H9 (cell line): ENCODE results near the gene ABHD17B. TPM values are rescaled to one million over a fixed set of nuclear protein-coding genes. Genes with fewer than 3 reads are reported as not detected.

Source experiments
- DNase-seq: peaks from one replicate; pipeline ENCODE4 v3.0.0-alpha.2; 2017
- H2AFZ ChIP-seq: one replicate; pipeline ENCODE4 v1.6.1; 2013; ENCODE audit warnings: mild to moderate bottlenecking, low read length, control low read depth, moderate library complexity
- H2AK5ac ChIP-seq: 2 replicates; pipeline ENCODE4 v1.6.1; 2013; ENCODE audit warnings: low read length, control low read depth, mixed read lengths; ENCODE audit not compliant: insufficient read length
- H2BK120ac ChIP-seq: one replicate; pipeline ENCODE4 v1.6.1; 2013; ENCODE audit warnings: low read depth, mild to moderate bottlenecking, low read length, control low read depth, inconsistent platforms; ENCODE audit not compliant: poor library complexity, severe bottlenecking
- H2BK12ac ChIP-seq: 2 replicates; pipeline ENCODE4 v1.6.1; 2013; ENCODE audit warnings: low read length, control low read depth, mixed read lengths, low read depth; ENCODE audit not compliant: insufficient read length
- H2BK15ac ChIP-seq: 2 replicates; pipeline ENCODE4 v1.6.1; 2013; ENCODE audit warnings: low read depth, low read length, control low read depth
- H2BK20ac ChIP-seq: one replicate; pipeline ENCODE4 v1.6.1; 2013; ENCODE audit warnings: low read depth, mild to moderate bottlenecking, low read length, control low read depth, inconsistent platforms; ENCODE audit not compliant: poor library complexity, severe bottlenecking
- H2BK5ac ChIP-seq: 2 replicates; pipeline ENCODE4 v1.6.1; 2013; ENCODE audit warnings: low read length, control low read depth, mixed read lengths; ENCODE audit not compliant: insufficient read length
- H3K14ac ChIP-seq: 2 replicates; pipeline ENCODE4 v1.6.1; 2013; ENCODE audit warnings: low read length, control low read depth; ENCODE audit not compliant: insufficient read depth
- H3K18ac ChIP-seq: 2 replicates; pipeline ENCODE4 v1.6.1; 2013; ENCODE audit warnings: low read depth, mild to moderate bottlenecking, mixed read lengths, low read length, control low read depth; ENCODE audit not compliant: insufficient read length
- H3K23ac ChIP-seq: 2 replicates; pipeline ENCODE4 v1.6.1; 2013; ENCODE audit warnings: low read length, control low read depth, mixed read lengths, low read depth; ENCODE audit not compliant: insufficient read length
- H3K23me2 ChIP-seq: 2 replicates; pipeline ENCODE4 v1.6.1; 2013; ENCODE audit warnings: low read depth, mild to moderate bottlenecking, mixed read lengths, low read length, control low read depth; ENCODE audit not compliant: insufficient read length, poor library complexity, severe bottlenecking
- H3K27ac ChIP-seq: 2 replicates; pipeline ENCODE4 v1.5.1; 2013; ENCODE audit warnings: low read length, control low read depth, mixed read lengths, low read depth; ENCODE audit not compliant: insufficient read length
- H3K27me3 ChIP-seq: 2 replicates; pipeline ENCODE4 v1.6.1; 2013; ENCODE audit warnings: low read length, control low read depth, inconsistent platforms; ENCODE audit not compliant: insufficient read depth
- H3K4ac ChIP-seq: 2 replicates; pipeline ENCODE4 v1.6.1; 2013; ENCODE audit warnings: low read depth, mild to moderate bottlenecking, control low read depth, inconsistent platforms, low read length, moderate library complexity
- H3K4me1 ChIP-seq: 2 replicates; pipeline ENCODE4 v1.6.1; 2013; ENCODE audit warnings: low read length, control low read depth, inconsistent platforms; ENCODE audit not compliant: insufficient read depth
- H3K4me2 ChIP-seq: 2 replicates; pipeline ENCODE4 v1.6.1; 2013; ENCODE audit warnings: low read length, control low read depth, mixed read lengths; ENCODE audit not compliant: insufficient read length, insufficient read depth
- H3K56ac ChIP-seq: 2 replicates; pipeline ENCODE4 v1.6.1; 2013; ENCODE audit warnings: low read depth, mild to moderate bottlenecking, mixed read lengths, low read length, control low read depth; ENCODE audit not compliant: insufficient read length
- H3K79me1 ChIP-seq: 2 replicates; pipeline ENCODE4 v1.6.1; 2013; ENCODE audit warnings: low read depth, mild to moderate bottlenecking, moderate library complexity, low read length, control low read depth, inconsistent platforms; ENCODE audit not compliant: insufficient read depth, poor library complexity, severe bottlenecking
- H3K79me2 ChIP-seq: 2 replicates; pipeline ENCODE4 v1.6.1; 2013; ENCODE audit warnings: low read length, control low read depth, inconsistent platforms; ENCODE audit not compliant: insufficient read depth
- H3K9ac ChIP-seq: 2 replicates; pipeline ENCODE4 v1.6.1; 2013; ENCODE audit warnings: low read length, control low read depth, mixed read lengths; ENCODE audit not compliant: insufficient read length; ENCODE audit errors: extremely low read depth
- H3K9me3 ChIP-seq: one replicate; pipeline ENCODE4 v1.6.1; 2013; ENCODE audit warnings: low read depth, low read length, inconsistent platforms; ENCODE audit not compliant: control insufficient read depth
- H3T11ph ChIP-seq: one replicate; pipeline ENCODE4 v1.6.1; 2013; ENCODE audit warnings: mild to moderate bottlenecking, low read length, control low read depth, inconsistent platforms
- H4K20me1 ChIP-seq: one replicate; pipeline ENCODE4 v1.6.1; 2013; ENCODE audit not compliant: control insufficient read depth, insufficient read length, insufficient read depth
- H4K5ac ChIP-seq: 2 replicates; pipeline ENCODE4 v1.6.1; 2013; ENCODE audit warnings: low read depth, mild to moderate bottlenecking, mixed read lengths, low read length, control low read depth; ENCODE audit not compliant: insufficient read length
- H4K8ac ChIP-seq: replicated peaks from 2 replicates; pipeline ENCODE4 v1.6.1; 2013; ENCODE audit warnings: low read length, control low read depth, mixed read lengths, low read depth; ENCODE audit not compliant: insufficient read length
- H4K91ac ChIP-seq: 2 replicates; pipeline ENCODE4 v1.6.1; 2013; ENCODE audit warnings: low read depth, mild to moderate bottlenecking, moderate library complexity, mixed read lengths, low read length, control low read depth; ENCODE audit not compliant: insufficient read length
- H3K27ac Mint-ChIP-seq, 3 experiments: 2 replicates in 2 of 3; 3 replicates in 1 of 3; pipeline ENCODE4 v1.8.0; 2020 to 2021; ENCODE audit warnings: mixed read lengths in 3 of 3, mild to moderate bottlenecking in 1 of 3, moderate library complexity in 1 of 3
- H3K27me3 Mint-ChIP-seq: 2 replicates; pipeline ENCODE4 v1.8.0; 2021; ENCODE audit warnings: low read depth, mild to moderate bottlenecking, moderate library complexity, mixed read lengths
- H3K36me3 Mint-ChIP-seq, 3 experiments: 2 replicates in 2 of 3; 3 replicates in 1 of 3; pipeline ENCODE4 v1.8.0; 2020 to 2021; ENCODE audit warnings: low read depth in 3 of 3, mixed read lengths in 3 of 3; ENCODE audit not compliant: insufficient read depth in 1 of 3
- H3K4me1 Mint-ChIP-seq, 2 experiments: 2 replicates each; pipeline ENCODE4 v1.8.0; 2020; ENCODE audit warnings: mixed read lengths in 2 of 2
- H3K4me3 Mint-ChIP-seq, 2 experiments: 2 replicates in 1 of 2; 3 replicates in 1 of 2; pipeline ENCODE4 v1.8.0; 2020 to 2021; ENCODE audit warnings: mild to moderate bottlenecking in 2 of 2, mixed read lengths in 2 of 2, moderate library complexity in 1 of 2
- H3K9me3 Mint-ChIP-seq, 2 experiments: 2 replicates in 1 of 2; 3 replicates in 1 of 2; pipeline ENCODE4 v1.8.0; 2020; ENCODE audit warnings: mild to moderate bottlenecking in 2 of 2, mixed read lengths in 2 of 2, moderate library complexity in 1 of 2
- CTCF ChIP-seq: fragments of 200-600 bp; sonication (generic); conservative IDR thresholded peaks from 3 replicates; pipeline ENCODE4 v1.8.0; 2021; ENCODE audit warnings: antibody characterized with exemption, mild to moderate bottlenecking
- WGBS: extraction: QIAGEN DNeasy Blood & Tissue Kit; methylation state at CpG from one replicate; pipeline ENCODE4 v1.1.7; 2013; ENCODE audit warnings: missing lambda C conversion rate, low lambda C conversion rate, mixed read lengths; ENCODE audit not compliant: insufficient read length; ENCODE audit errors: extremely low coverage; 5-methylcytosine and 5-hydroxymethylcytosine counted together
- total RNA-seq: library from RNA; stranded (reverse); gene quantifications from 2 replicates; pipeline ENCODE4 v1.2.1, GENCODE V29; 2021

ABHD17B gene
- total RNA-seq, 1 experiment from 2014 or later: 67.6 TPM

DNA sequence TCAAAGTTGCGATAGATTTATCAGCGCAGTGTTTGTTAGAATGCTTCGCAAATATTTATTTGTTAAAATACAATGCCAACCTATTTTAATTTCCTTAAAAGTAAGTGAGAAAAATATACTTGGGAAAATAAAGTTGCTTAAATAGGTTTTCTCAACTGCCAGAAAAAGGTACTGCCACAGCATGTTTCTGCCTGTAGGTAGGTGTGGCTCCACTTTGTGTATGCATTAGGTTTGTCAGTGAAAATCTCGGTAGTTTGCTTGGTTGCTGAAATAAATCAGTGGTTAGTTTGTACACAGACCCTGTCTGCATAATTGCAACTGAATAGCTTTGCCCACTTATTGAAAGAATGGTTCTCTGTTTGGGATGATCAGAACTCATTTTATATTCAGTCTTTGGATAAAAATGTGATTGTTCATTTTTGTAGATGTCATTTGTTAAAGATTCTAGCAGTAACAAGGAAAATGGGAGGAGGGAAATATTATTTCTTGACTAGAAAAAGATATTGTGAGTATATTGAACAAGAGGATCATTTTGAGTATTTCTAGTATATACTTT, 26.2 kb upstream of the ABHD17B start:
- no peak overlapping the region for H2BK12ac ChIP-seq
- no peaks in the 10 kb centered on the region for H3K27me3 ChIP-seq
- H3K27ac ChIP-seq: no peak overlapping the region
- H2BK15ac ChIP-seq: no peak overlapping the region
- Mint-ChIP-seq H3K9me3 (no peaks in the 10 kb centered on the region), H3K4me3 (no peak overlapping the region), H3K27me3 (no peaks in the 10 kb centered on the region), H3K4me1 (peaks cover 16 to 35% of the 10 kb centered on the region in 2 experiments), H3K27ac (peak overlapping the region in 2 of 3 experiments; percentile 52 to 71; a peak in 3 of 7 replicates), H3K36me3 (peaks cover 2 to 7% (median 6%) of the 10 kb centered on the region in 3 experiments; a peak in 6 of 7 replicates)
- no peak overlapping the region for H3K23ac ChIP-seq
- WGBS: no CpG with 5 or more reads among the region's 4 CpGs
- no peak overlapping the region for H3K4ac ChIP-seq
- DNase-seq: no peak
- no peak overlapping the region for H2AK5ac ChIP-seq
- H3K23me2 ChIP-seq: no peaks in the 10 kb centered on the region
- H3K9me3 ChIP-seq: no peaks in the 10 kb centered on the region
- no peak overlapping the region for H3K4me2 ChIP-seq
- H3K18ac ChIP-seq: no peak overlapping the region
- no peak overlapping the region for H3T11ph ChIP-seq
- peaks cover 2% of the 10 kb centered on the region; the same call in 1 of the 2 replicates for H3K79me2 ChIP-seq
- H3K9ac ChIP-seq: no peak overlapping the region
- no peak overlapping the region for H2BK120ac ChIP-seq
- no peak overlapping the region for H3K14ac ChIP-seq
- no peak overlapping the region for H4K5ac ChIP-seq
- no peak overlapping the region for H4K8ac ChIP-seq
- no peak overlapping the region for H4K91ac ChIP-seq
- H4K20me1 ChIP-seq: no peaks in the 10 kb centered on the region
- no peak for TF ChIP-seq CTCF
- H3K79me1 ChIP-seq: no peaks in the 10 kb centered on the region
- H3K4me1 ChIP-seq: no peaks in the 10 kb centered on the region; the same call in 1 of the 2 replicates
- H2AFZ ChIP-seq: no peak overlapping the region
- H2BK20ac ChIP-seq: no peak overlapping the region
- no peak overlapping the region for H3K56ac ChIP-seq
- no peak overlapping the region for H2BK5ac ChIP-seq
